ENCODE results near the gene CDH4.

Gene CDH4

DNA sequence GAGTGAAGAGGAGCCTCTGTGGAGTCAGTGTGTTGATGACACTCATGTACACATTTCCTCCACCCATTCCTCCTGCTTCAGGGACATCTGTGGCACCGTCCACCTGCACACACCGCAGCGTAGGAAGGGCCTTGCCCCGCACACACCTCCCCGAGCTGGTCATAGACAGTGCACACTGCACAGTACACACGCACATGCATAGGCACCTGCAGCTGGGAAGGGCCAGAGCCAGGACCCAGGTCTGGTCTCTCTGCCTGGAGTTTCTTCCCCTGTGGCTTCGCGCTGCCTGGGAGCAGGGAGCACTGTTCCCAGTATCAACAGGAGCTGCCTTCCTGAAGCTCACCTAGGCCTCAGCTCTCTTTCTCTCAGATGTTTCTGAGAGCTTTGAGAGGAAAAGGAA lies 473.1 kb downstream of the CDH4 start:
- no peak for DNase-seq (ENCODE audit: low read depth)
- H3K4me3 ChIP-seq (replicated peaks; ENCODE audit: low read depth, low read length): no peak overlapping the region
- TF ChIP-seq, protein P1, sequence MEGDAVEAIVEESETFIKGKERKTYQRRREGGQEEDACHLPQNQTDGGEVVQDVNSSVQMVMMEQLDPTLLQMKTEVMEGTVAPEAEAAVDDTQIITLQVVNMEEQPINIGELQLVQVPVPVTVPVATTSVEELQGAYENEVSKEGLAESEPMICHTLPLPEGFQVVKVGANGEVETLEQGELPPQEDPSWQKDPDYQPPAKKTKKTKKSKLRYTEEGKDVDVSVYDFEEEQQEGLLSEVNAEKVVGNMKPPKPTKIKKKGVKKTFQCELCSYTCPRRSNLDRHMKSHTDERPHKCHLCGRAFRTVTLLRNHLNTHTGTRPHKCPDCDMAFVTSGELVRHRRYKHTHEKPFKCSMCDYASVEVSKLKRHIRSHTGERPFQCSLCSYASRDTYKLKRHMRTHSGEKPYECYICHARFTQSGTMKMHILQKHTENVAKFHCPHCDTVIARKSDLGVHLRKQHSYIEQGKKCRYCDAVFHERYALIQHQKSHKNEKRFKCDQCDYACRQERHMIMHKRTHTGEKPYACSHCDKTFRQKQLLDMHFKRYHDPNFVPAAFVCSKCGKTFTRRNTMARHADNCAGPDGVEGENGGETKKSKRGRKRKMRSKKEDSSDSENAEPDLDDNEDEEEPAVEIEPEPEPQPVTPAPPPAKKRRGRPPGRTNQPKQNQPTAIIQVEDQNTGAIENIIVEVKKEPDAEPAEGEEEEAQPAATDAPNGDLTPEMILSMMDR (IDR thresholded peaks at IDR 0.05; ENCODE audit: low read length, missing control alignments): no peak

GRCh38 chr20:61725966-61726365 lies 473.9 kb downstream of the CDH4 start:
- H3K4me3 ChIP-seq (replicated peaks; ENCODE audit: low read depth, low read length): no peak overlapping the region
- TF ChIP-seq, protein P1 (IDR thresholded peaks at IDR 0.05; ENCODE audit: low read length, missing control alignments): no peak
- no peak for DNase-seq (ENCODE audit: low read depth)

DNA sequence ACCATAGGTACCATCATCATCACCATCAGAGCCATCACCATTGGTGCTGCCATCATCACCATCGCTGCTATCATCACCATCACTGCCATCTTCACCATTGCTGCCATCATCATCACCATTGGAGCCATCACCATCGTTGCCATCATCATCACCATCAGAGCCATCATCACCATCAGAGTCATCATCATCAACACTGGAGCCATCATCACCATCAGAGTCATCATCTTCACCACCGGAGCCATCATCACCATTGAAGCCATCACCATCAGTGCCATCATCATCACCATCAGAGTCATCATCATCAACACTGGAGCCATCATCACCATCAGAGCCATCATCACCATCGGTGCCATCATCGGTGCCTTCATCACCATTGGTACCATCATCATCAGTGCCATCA lies 474.9 kb downstream of the CDH4 start:
- H3K4me3 ChIP-seq (replicated peaks; ENCODE audit: low read depth, low read length): no peak overlapping the region
- DNase-seq (ENCODE audit: low read depth): no peak
- TF ChIP-seq, protein P1 (IDR thresholded peaks at IDR 0.05; ENCODE audit: low read length, missing control alignments): no peak

DNA sequence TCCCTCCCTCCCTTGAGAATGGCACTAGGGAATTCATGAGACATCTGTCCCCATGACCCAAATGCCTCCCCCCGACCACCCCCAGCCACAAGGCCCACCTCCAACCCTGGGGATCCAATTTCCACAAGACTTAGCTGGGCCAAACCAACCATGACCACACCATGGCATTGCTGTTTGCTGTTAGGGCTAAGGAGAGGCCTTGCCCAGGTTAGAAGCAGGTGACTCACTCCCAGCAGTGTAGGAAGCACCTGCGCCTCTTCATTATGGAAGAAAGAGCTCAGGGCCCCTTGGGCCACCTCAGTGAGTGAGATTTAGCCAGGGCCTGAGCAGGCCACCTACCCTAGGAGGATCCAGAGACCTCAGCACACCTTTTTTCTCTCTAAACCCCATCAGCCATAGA lies 475.7 kb downstream of the CDH4 start:
- no peak overlapping the region for H3K4me3 ChIP-seq (replicated peaks; ENCODE audit: low read depth, low read length)
- TF ChIP-seq, protein P1 (IDR thresholded peaks at IDR 0.05; ENCODE audit: low read length, missing control alignments): no peak
- DNase-seq (ENCODE audit: low read depth): no peak

DNA sequence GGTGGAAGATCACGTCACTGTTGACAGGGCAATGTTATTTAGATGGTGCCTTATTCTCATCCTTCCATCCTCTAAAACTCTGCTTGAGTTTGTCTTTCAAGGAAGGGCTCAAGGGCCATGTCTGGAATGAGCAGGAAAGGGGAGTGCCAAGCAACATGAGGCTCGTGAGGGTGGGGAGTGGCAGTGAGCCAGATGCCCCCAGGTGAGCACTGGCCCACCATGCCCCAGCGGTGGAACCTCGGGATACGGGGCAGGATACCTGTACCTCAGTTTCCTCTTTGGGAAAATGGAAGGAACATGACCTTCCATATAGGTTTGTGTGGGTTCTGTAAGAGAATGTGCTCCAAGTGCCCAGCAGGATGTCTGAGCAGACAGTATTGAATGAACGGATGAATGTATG lies 476.3 kb downstream of the CDH4 start:
- no peak for DNase-seq (ENCODE audit: low read depth)
- TF ChIP-seq, protein P1 (IDR thresholded peaks at IDR 0.05; ENCODE audit: low read length, missing control alignments): no peak
- H3K4me3 ChIP-seq (replicated peaks; ENCODE audit: low read depth, low read length): no peak overlapping the region

DNA sequence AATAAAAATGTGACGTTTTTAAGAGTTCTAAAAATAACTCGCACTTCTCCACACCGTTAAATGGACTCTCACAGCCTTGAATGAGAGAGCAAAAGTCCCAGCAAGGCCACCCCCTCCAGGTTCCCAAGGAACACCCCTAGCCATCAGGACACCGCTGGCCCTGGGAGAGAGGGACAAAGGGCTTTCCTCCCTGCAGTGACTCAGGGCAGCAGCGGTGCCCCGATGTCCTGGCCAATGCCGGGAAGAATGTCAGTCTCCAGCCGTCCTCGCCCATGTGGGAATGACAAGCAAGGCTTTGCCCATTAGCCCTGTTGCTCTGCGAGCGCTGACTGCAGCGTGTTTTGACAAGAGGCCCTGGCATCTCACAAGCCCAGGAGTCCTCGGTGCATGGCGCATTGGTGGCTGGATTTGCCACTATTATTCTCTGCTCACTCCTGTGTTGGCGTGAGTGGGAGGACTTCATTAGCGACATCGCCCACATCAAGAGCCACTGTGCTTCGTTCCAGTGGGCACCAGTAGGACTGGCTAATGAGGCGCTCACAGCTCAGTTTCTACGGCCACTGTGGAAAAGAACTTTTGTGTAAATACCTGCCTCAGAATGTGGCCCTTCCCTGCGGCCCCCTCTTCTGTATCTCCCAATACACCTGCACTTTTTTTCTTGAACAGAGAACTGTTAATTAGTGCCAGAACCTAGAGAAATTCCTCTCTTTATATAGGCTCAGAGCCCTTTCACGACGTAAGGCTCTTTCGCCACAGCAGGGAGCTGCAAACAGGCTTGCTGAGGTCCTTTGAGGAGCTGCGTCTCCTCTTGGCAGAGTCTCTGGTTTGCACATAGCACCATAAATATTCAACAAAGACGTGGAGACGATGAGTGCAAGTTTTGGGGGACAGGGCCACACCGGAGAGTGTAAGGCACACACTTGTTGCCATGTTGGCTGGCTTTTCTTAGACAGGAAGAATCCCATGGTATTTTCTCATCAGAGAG lies 477.0 kb downstream of the CDH4 start:
- no peak for DNase-seq (ENCODE audit: low read depth)
- H3K4me3 ChIP-seq (replicated peaks; ENCODE audit: low read depth, low read length): no peak overlapping the region
- TF ChIP-seq, protein P1 (IDR thresholded peaks at IDR 0.05; ENCODE audit: low read length, missing control alignments): no peak
